Lower lobe of right lung (tissue), 2 donors: ENCODE data around the gene ARHGAP4. TPM values are rescaled to one million over a fixed set of nuclear protein-coding genes. Genes with fewer than 3 reads are reported as not detected.

Experiments used
- ATAC-seq, 2 donors: fragments of 200-7000 bp; cut with Tn5 transposase; one replicate each; pipeline ENCODE4 v1.9.1; 2020 to 2022; ENCODE audit warnings: mild to moderate bottlenecking in 2 of 2, moderate library complexity in 2 of 2
- DNase-seq: peaks from one replicate; pipeline ENCODE4 v3.0.0-alpha.2; 2020
- H3K27ac ChIP-seq: fragments of 200-600 bp; one replicate; pipeline ENCODE4 v1.8.0; 2022
- H3K27me3 ChIP-seq: fragments of 200-600 bp; one replicate; pipeline ENCODE4 v1.8.0; 2022; ENCODE audit warnings: low read depth
- H3K36me3 ChIP-seq: fragments of 200-600 bp; one replicate; pipeline ENCODE4 v1.8.0; 2022; ENCODE audit warnings: mild to moderate bottlenecking
- H3K4me1 ChIP-seq: fragments of 200-600 bp; one replicate; pipeline ENCODE4 v1.8.0; 2022
- H3K4me3 ChIP-seq: fragments of 200-600 bp; one replicate; pipeline ENCODE4 v1.8.0; 2022; ENCODE audit warnings: mild to moderate bottlenecking
- H3K9me3 ChIP-seq: fragments of 200-600 bp; one replicate; pipeline ENCODE4 v1.8.0; 2022
- CTCF ChIP-seq: fragments of 200-600 bp; IDR thresholded peaks from one replicate; pipeline ENCODE4 v1.8.0; 2022; ENCODE audit warnings: antibody characterized with exemption, mild to moderate bottlenecking
- intact Hi-C: fragments of 100-400 bp; cut with DNase I; formaldehyde crosslinking; loops from one replicate; pipeline ENCODE4 v1.11.0; 2022
- total RNA-seq: library from RNA; stranded (reverse); fragmentation: NEBNext Ultra II Directional; extraction: Animal tissue kit (Norgen Biotek cat#: 25700); gene quantifications from one replicate; pipeline ENCODE4 v1.2.1, GENCODE V29; 2021
- donor health status: DM: no; HTN: yes; CAD: no; lungs with severe emphysema.

Gene ARHGAP4
- total RNA-seq, 1 donor from 2014 or later: 70.7 TPM

- ATAC-seq (no peak), DNase-seq (no peak)
- Histone ChIP-seq H3K9me3 (no peaks in the 10 kb centered on the region), H3K36me3 (peaks cover 34% of the 10 kb centered on the region), H3K27ac (no peak overlapping the region), H3K27me3 (no peaks in the 10 kb centered on the region), H3K4me3 (no peak overlapping the region), H3K4me1 (peaks cover 28% of the 10 kb centered on the region)
- TF ChIP-seq CTCF: no peak
- intact Hi-C loops: no loop called here
Observed at GRCh38 chrX:153931151-153931550, 5.1 kb upstream of the ARHGAP4 start.

GRCh38 chrX:153930011-153930910 is 4.2 kb upstream of the ARHGAP4 start:
- H3K27ac ChIP-seq: no peak overlapping the region
- no peaks in the 10 kb centered on the region for H3K9me3 ChIP-seq
- intact Hi-C loops: no loop called here
- peaks cover 34% of the 10 kb centered on the region for H3K36me3 ChIP-seq
- TF ChIP-seq CTCF: no peak
- ATAC-seq (no peak), DNase-seq (no peak)
- H3K4me1 ChIP-seq: peaks cover 28% of the 10 kb centered on the region
- no peak overlapping the region for H3K4me3 ChIP-seq
- H3K27me3 ChIP-seq: no peaks in the 10 kb centered on the region

GRCh38 chrX:153929576-153929975 is 3.5 kb upstream of the ARHGAP4 start:
- H3K4me1 ChIP-seq: peaks cover 28% of the 10 kb centered on the region

GRCh38 chrX:153928846-153929245 is 2.8 kb upstream of the ARHGAP4 start:
- DNase-seq: no peak
- Histone ChIP-seq H3K27me3 (no peaks in the 10 kb centered on the region), H3K9me3 (no peaks in the 10 kb centered on the region), H3K36me3 (peaks cover 34% of the 10 kb centered on the region), H3K4me3 (peak overlapping the region; percentile 34), H3K4me1 (peaks cover 26% of the 10 kb centered on the region), H3K27ac (peak overlapping the region; percentile 95)
- no peak for ATAC-seq
- intact Hi-C loops: no loop called here
- no peak for TF ChIP-seq CTCF

More at GRCh38 chrX:153929576-153929975, 3.5 kb upstream of the ARHGAP4 start:
- no peak overlapping the region for H3K27ac ChIP-seq
- TF ChIP-seq CTCF: no peak
- intact Hi-C loops: no loop called here
- ATAC-seq: no peak
- no peak for DNase-seq
- no peaks in the 10 kb centered on the region for H3K9me3 ChIP-seq
- H3K27me3 ChIP-seq: no peaks in the 10 kb centered on the region
- no peak overlapping the region for H3K4me3 ChIP-seq
- peaks cover 34% of the 10 kb centered on the region for H3K36me3 ChIP-seq

GRCh38 chrX:153927922-153928760 is 2.1 kb upstream of the ARHGAP4 start:
- H3K27ac ChIP-seq: peak overlapping the region; percentile 95
- H3K36me3 ChIP-seq: peaks cover 34% of the 10 kb centered on the region
- H3K27me3 ChIP-seq: no peaks in the 10 kb centered on the region
- TF ChIP-seq CTCF: peak; percentile 18
- peak; percentile 97 for DNase-seq
- no peaks in the 10 kb centered on the region for H3K9me3 ChIP-seq
- H3K4me1 ChIP-seq: peaks cover 26% of the 10 kb centered on the region
- ATAC-seq: peak; percentile 95 to 96
- H3K4me3 ChIP-seq: peak overlapping the region; percentile 64
- intact Hi-C loops: no loop called here
